ENCODE data around the gene TUBA4B. TPM values are rescaled to one million over a fixed set of nuclear protein-coding genes. Genes with fewer than 3 reads are reported as not detected.
A peak's percentile ranks its signal among the peaks of the same experiment; 100 is the strongest.

Gene TUBA4B
- total RNA-seq, 1 experiment from 2014 or later, result not detected

DNA sequence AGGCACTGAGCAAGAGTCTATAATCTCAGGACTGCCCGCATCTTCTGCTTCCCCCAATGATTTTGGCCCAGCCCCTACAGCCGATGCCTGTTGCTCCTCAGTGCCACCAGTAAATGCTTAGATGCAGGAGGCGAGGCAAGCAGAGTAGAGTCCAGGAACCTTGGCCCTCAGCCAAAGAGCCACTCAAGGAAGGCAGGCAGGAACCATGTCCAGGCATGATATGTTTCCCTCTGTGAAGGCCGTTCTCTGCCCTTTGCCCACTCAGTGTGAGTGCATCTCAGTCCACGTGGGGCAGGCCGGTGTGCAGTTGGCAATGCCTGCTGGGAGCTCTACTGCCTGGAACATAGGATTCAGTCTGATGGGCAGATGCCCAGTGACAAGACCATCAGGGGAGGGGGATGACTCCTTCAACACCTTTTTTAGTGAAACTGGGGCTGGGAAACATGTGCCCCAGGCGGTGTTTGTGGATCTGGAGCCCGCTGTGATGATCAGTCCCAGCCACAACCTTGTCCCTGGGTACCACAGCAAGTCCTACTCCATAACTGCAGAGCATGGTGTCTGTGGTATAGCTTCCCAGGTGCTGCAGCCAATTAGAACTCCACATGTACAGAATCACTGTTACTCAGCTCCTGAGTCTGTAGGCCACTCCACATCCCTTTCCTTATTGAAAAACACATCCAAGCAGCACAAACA lies 16.5 kb downstream of the TUBA4B start:
- no peaks in the 10 kb centered on the region for H3K27me3 ChIP-seq (replicated peaks; ENCODE audit: control insufficient read depth, insufficient read depth, low read length)
- no peak for TF ChIP-seq CTCF (IDR thresholded peaks at IDR 0.05; ENCODE audit: insufficient read depth in 1 of 2, low read depth in 1 of 2, low read length in 1 of 2, severe bottlenecking in 1 of 2, unreplicated experiment in 1 of 2)
- H3K36me3 ChIP-seq (ENCODE audit: control insufficient read depth, insufficient read depth, low read length), result no peaks in the 10 kb centered on the region
- no TSS peak for BruUV-seq (replicated peaks)
- peaks cover 15% of the 10 kb centered on the region for H3K4me1 ChIP-seq
- POLR2A ChIA-PET, result no interaction called here
- H3K27ac Mint-ChIP-seq (ENCODE audit: unreplicated experiment), result no peak overlapping the region
- no peaks in the 10 kb centered on the region for H3K27me3 Mint-ChIP-seq (ENCODE audit: insufficient read depth, unreplicated experiment)
- no peak overlapping the region for H3K4me3 ChIP-seq (ENCODE audit: low read depth, low read length)
- CTCF ChIA-PET, result no interaction called here
- H3K9me3 ChIP-seq, result no peaks in the 10 kb centered on the region
- no peak overlapping the region for H3K4me3 Mint-ChIP-seq (ENCODE audit: unreplicated experiment)
- H3K36me3 Mint-ChIP-seq (ENCODE audit: insufficient read depth, unreplicated experiment), result peaks cover 4% of the 10 kb centered on the region
- no peaks in the 10 kb centered on the region for H3K9me3 Mint-ChIP-seq (ENCODE audit: unreplicated experiment)
- H3K4me1 Mint-ChIP-seq (ENCODE audit: low read depth, unreplicated experiment), result peaks cover 5% of the 10 kb centered on the region
- no peak for DNase-seq
- intact Hi-C loops (cut with micrococcal nuclease; ENCODE audit: unreplicated experiment), result no loop called here

- BruUV-seq (replicated peaks), result no TSS peak
- Histone ChIP-seq H3K36me3 (ENCODE audit: control insufficient read depth, insufficient read depth, low read length) (no peaks in the 10 kb centered on the region), H3K4me3 (ENCODE audit: low read depth, low read length) (no peak overlapping the region), H3K27me3 (replicated peaks; ENCODE audit: control insufficient read depth, insufficient read depth, low read length) (no peaks in the 10 kb centered on the region), H3K9me3 (no peaks in the 10 kb centered on the region), H3K4me1 (peaks cover 20% of the 10 kb centered on the region)
- Mint-ChIP-seq H3K36me3 (ENCODE audit: insufficient read depth, unreplicated experiment) (peaks cover 4% of the 10 kb centered on the region), H3K9me3 (ENCODE audit: unreplicated experiment) (no peaks in the 10 kb centered on the region), H3K27ac (ENCODE audit: unreplicated experiment) (no peak overlapping the region), H3K27me3 (ENCODE audit: insufficient read depth, unreplicated experiment) (no peaks in the 10 kb centered on the region), H3K4me1 (ENCODE audit: low read depth, unreplicated experiment) (peaks cover 5% of the 10 kb centered on the region), H3K4me3 (ENCODE audit: unreplicated experiment) (no peak overlapping the region)
- ChIA-PET CTCF (no interaction called here), POLR2A (no interaction called here)
- intact Hi-C loops (cut with micrococcal nuclease; ENCODE audit: unreplicated experiment), result no loop called here
- DNase-seq, result no peak
- TF ChIP-seq CTCF (IDR thresholded peaks at IDR 0.05; ENCODE audit: insufficient read depth in 1 of 2, low read depth in 1 of 2, low read length in 1 of 2, severe bottlenecking in 1 of 2, unreplicated experiment in 1 of 2), result no peak
Measured at GRCh38 chr2:219270055-219270372, 17.0 kb downstream of the TUBA4B start.

- Mint-ChIP-seq H3K4me3 (ENCODE audit: unreplicated experiment) (no peak overlapping the region), H3K36me3 (ENCODE audit: insufficient read depth, unreplicated experiment) (peaks cover 4% of the 10 kb centered on the region), H3K27me3 (ENCODE audit: insufficient read depth, unreplicated experiment) (no peaks in the 10 kb centered on the region), H3K27ac (ENCODE audit: unreplicated experiment) (peak overlapping the region; percentile 30), H3K4me1 (ENCODE audit: low read depth, unreplicated experiment) (peaks cover 5% of the 10 kb centered on the region), H3K9me3 (ENCODE audit: unreplicated experiment) (no peaks in the 10 kb centered on the region)
- Histone ChIP-seq H3K36me3 (ENCODE audit: control insufficient read depth, insufficient read depth, low read length) (no peaks in the 10 kb centered on the region), H3K27me3 (replicated peaks; ENCODE audit: control insufficient read depth, insufficient read depth, low read length) (no peaks in the 10 kb centered on the region), H3K4me1 (peaks cover 21% of the 10 kb centered on the region), H3K4me3 (ENCODE audit: low read depth, low read length) (no peak overlapping the region), H3K9me3 (no peaks in the 10 kb centered on the region)
- intact Hi-C loops (cut with micrococcal nuclease; ENCODE audit: unreplicated experiment), result no loop called here
- no peak for TF ChIP-seq CTCF (IDR thresholded peaks at IDR 0.05; ENCODE audit: insufficient read depth in 1 of 2, low read depth in 1 of 2, low read length in 1 of 2, severe bottlenecking in 1 of 2, unreplicated experiment in 1 of 2)
- CTCF ChIA-PET, result interaction anchor here (0.6 kb wide), 1 partner anchor 280 kb away, joined by 7 read pairs; no protein-coding TSS in a partner anchor
- BruUV-seq (replicated peaks), result no TSS peak
- POLR2A ChIA-PET, result no interaction called here
- no peak for DNase-seq
Measured at GRCh38 chr2:219271021-219271420, 18.0 kb downstream of the TUBA4B start.

Data from Caco-2 (cell line).